Measurements from ENCODE around the gene GLYAT. TPM values are rescaled to one million over a fixed set of nuclear protein-coding genes. Genes with fewer than 3 reads are reported as not detected.

The GLYAT gene
- total RNA-seq, 3 donors from 2014 or later: 15.8 TPM; not detected in 2

DNA sequence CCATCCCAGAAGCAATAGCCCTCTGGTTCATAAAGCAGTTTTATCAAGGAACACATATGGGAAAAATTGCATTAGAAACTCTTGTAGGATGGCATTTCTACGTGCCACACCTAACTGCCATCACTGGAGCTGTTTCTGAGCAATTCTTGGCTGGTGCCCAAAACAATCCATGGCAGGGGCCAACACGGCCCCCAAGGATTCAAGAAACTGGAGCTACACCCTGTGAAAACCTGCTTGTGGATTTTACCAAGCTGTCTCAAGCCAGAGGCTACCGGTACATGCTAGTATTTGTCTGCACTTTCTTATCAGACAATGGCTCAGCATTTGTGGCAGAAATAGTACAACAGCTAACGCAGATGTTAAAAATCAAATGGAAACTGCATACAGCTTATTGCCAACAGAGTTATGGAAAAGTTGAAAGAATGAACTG lies 42.4 kb upstream of the GLYAT start:
- Histone ChIP-seq H3K9me3 (no peaks in the 10 kb centered on the region), H3K4me3 (no peak overlapping the region), H3K27me3 (no peaks in the 10 kb centered on the region), H3K36me3 (no peaks in the 10 kb centered on the region), H3K27ac (no peak overlapping the region), H3K4me1 (no peaks in the 10 kb centered on the region)
- TF ChIP-seq POLR2AphosphoS5 (IDR thresholded peaks at IDR 0.05) (no peak), POLR2A (IDR thresholded peaks at IDR 0.05) (no peak), CTCF (IDR thresholded peaks at IDR 0.05) (no peak)
- intact Hi-C loops (cut with DNase I; ENCODE audit: low total_unique reads): no loop called here
- DNase-seq (ENCODE audit: low spot score in 2 of 2): no peak

DNA sequence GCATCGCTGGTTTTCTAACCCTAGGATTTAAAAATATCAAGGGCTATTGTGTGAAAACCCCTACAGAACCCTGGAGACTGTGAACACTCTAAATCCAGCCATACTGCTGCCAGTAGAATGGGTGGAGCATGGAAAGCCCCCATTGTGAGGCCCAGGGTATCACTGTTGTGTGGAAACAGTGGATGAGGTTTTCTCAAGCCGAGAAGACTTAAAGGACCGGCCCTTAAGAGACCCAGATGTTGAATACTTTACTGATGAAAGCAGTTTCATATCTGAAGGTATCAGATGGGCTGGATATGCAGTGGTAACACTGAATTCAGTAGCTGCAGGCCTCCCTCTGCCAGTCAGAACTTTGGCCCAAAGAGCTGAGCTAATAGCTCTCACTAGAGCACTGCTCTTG lies 41.6 kb upstream of the GLYAT start:
- TF ChIP-seq POLR2AphosphoS5 (IDR thresholded peaks at IDR 0.05) (no peak), CTCF (IDR thresholded peaks at IDR 0.05) (no peak), POLR2A (IDR thresholded peaks at IDR 0.05) (no peak)
- intact Hi-C loops (cut with DNase I; ENCODE audit: low total_unique reads): no loop called here
- no peak overlapping the region for H3K4me3 ChIP-seq
- no peak overlapping the region for H3K27ac ChIP-seq
- DNase-seq (ENCODE audit: low spot score in 2 of 2): no peak
- no peaks in the 10 kb centered on the region for H3K9me3 ChIP-seq
- H3K4me1 ChIP-seq: no peaks in the 10 kb centered on the region
- no peaks in the 10 kb centered on the region for H3K27me3 ChIP-seq
- no peaks in the 10 kb centered on the region for H3K36me3 ChIP-seq

GRCh38 chr11:58772329-58773285 lies 40.9 kb upstream of the GLYAT start:
- intact Hi-C loops (cut with DNase I; ENCODE audit: low total_unique reads): no loop called here
- Histone ChIP-seq H3K9me3 (no peaks in the 10 kb centered on the region), H3K4me3 (no peak overlapping the region), H3K36me3 (no peaks in the 10 kb centered on the region), H3K4me1 (no peaks in the 10 kb centered on the region), H3K27ac (no peak overlapping the region), H3K27me3 (no peaks in the 10 kb centered on the region)
- no peak for DNase-seq (ENCODE audit: low spot score in 2 of 2)
- TF ChIP-seq POLR2AphosphoS5 (IDR thresholded peaks at IDR 0.05) (no peak), POLR2A (IDR thresholded peaks at IDR 0.05) (no peak)

GRCh38 chr11:58771458-58771855 lies 39.7 kb upstream of the GLYAT start:
- TF ChIP-seq POLR2A (IDR thresholded peaks at IDR 0.05) (no peak), POLR2AphosphoS5 (IDR thresholded peaks at IDR 0.05) (no peak), CTCF (IDR thresholded peaks at IDR 0.05) (no peak)
- intact Hi-C loops (cut with DNase I; ENCODE audit: low total_unique reads): no loop called here
- no peak for DNase-seq (ENCODE audit: low spot score in 2 of 2)
- Histone ChIP-seq H3K4me3 (no peak overlapping the region), H3K9me3 (no peaks in the 10 kb centered on the region), H3K36me3 (no peaks in the 10 kb centered on the region), H3K27ac (no peak overlapping the region), H3K4me1 (no peaks in the 10 kb centered on the region), H3K27me3 (no peaks in the 10 kb centered on the region)

GRCh38 chr11:58770627-58771457 lies 39.1 kb upstream of the GLYAT start:
- no peaks in the 10 kb centered on the region for H3K27me3 ChIP-seq
- no peaks in the 10 kb centered on the region for H3K4me1 ChIP-seq
- TF ChIP-seq CTCF (IDR thresholded peaks at IDR 0.05) (no peak), POLR2A (IDR thresholded peaks at IDR 0.05) (no peak), POLR2AphosphoS5 (IDR thresholded peaks at IDR 0.05) (no peak)
- H3K27ac ChIP-seq: no peak overlapping the region
- no peaks in the 10 kb centered on the region for H3K9me3 ChIP-seq
- H3K4me3 ChIP-seq: no peak overlapping the region
- no peak for DNase-seq (ENCODE audit: low spot score in 2 of 2)
- intact Hi-C loops (cut with DNase I; ENCODE audit: low total_unique reads): no loop called here
- no peaks in the 10 kb centered on the region for H3K36me3 ChIP-seq
